Stimulated activated memory B cell treated with anti-CD40 and anti-IgM and Interleukin-4, amounts not matched to agents 10 μg/mL and 1 μg/mL and 100 μg/mL, for 72 hours (primary cell): ENCODE measurements around the gene RUNX3.
A peak's percentile ranks its signal among the peaks of the same experiment; 100 is the strongest.

Experiments
- ATAC-seq: fragments of 150-1000 bp; cut with Tn5 transposase; 2 replicates; pipeline ENCODE4 v1.10.0; 2021
- H3K27ac Mint-ChIP-seq: one replicate; pipeline ENCODE4 v1.8.0; 2022; ENCODE audit warnings: mild to moderate bottlenecking, mixed read lengths
- H3K27me3 Mint-ChIP-seq: one replicate; pipeline ENCODE4 v1.8.0; 2022; ENCODE audit warnings: mixed read lengths
- H3K36me3 Mint-ChIP-seq: one replicate; pipeline ENCODE4 v1.8.0; 2022; ENCODE audit warnings: mixed read lengths
- H3K4me1 Mint-ChIP-seq: one replicate; pipeline ENCODE4 v1.8.0; 2022; ENCODE audit warnings: mixed read lengths
- H3K4me3 Mint-ChIP-seq: one replicate; pipeline ENCODE4 v1.8.0; 2022; ENCODE audit warnings: mild to moderate bottlenecking, moderate library complexity, mixed read lengths
- H3K9me3 Mint-ChIP-seq: one replicate; pipeline ENCODE4 v1.8.0; 2022; ENCODE audit warnings: mixed read lengths

Gene RUNX3

DNA sequence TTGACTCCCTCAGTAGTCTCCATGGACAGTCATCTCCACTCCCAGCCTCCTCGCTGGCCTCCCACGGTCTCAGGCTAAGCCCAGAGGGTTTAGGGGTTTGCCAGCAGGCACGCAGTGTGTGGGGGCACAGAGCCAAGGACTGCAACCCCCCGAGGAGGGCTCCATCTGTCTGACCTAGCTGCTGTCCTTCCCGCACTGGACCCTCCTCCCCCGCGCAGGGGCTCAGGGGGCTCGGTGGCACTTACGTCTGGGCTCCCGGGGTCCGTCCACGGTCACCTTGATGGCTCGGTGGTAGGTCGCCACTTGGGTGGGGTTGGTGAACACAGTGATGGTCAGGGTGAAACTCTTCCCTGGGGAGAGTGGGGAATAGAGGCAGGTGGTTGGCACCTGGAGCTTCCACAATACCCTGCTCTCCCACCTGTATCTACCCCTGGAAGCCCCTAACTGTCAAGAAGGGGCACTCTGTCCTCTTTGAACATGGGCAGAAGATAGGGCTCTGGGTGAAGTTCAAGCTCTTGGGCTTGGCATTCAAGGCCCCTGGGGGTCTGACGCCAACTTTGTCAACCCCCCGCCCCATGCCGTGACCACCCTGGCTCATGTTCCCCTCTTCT is 11.0 kb downstream of the RUNX3 start:
- no peak overlapping the region for H3K4me3 Mint-ChIP-seq
- no peaks in the 10 kb centered on the region for H3K9me3 Mint-ChIP-seq
- H3K4me1 Mint-ChIP-seq: peaks cover 91% of the 10 kb centered on the region
- no peaks in the 10 kb centered on the region for H3K27me3 Mint-ChIP-seq
- ATAC-seq: no peak
- peak overlapping the region; percentile 88 for H3K27ac Mint-ChIP-seq
- H3K36me3 Mint-ChIP-seq: peaks cover 70% of the 10 kb centered on the region

GRCh38 chr1:24918370-24918769 is 11.7 kb downstream of the RUNX3 start:
- Mint-ChIP-seq H3K4me3 (no peak overlapping the region), H3K4me1 (peaks cover 83% of the 10 kb centered on the region), H3K9me3 (no peaks in the 10 kb centered on the region), H3K36me3 (peaks cover 64% of the 10 kb centered on the region), H3K27me3 (no peaks in the 10 kb centered on the region), H3K27ac (peak overlapping the region; percentile 88)
- ATAC-seq: no peak

DNA sequence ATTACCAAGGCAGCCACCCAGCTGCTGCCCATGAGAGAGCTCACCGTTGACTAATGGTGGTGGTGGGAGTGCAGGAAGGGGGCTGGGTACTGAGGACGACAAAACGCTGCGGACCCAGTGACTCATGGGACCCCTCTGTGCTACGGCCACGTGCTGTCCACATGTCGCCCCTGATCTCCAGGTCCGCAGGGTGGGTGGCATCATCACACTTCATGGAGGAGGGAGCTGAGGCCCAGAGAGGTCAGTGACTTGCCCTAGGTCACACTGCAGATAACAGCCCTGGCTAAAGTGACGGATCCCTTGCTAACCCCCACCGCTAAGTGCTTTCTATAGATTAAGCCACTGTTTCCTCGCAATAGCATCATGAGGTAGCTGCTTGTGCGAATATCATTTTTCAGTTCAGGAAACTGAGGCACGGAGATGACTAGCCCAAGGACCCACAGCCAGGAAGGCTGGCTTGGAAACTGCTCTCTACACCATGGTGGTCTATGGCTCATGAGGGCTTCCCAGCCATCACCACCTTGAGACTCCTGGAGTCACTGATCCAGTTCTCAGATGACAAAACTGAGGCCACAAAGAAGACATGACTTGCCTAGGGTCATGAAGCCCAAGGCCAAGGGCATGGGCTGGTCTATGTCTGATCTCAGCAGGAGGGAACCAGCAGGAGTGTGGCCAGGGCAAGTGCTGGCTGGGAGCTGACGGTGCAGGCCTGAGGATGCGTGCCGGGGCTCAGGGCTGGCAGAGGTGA is 12.6 kb downstream of the RUNX3 start:
- no peak overlapping the region for H3K4me3 Mint-ChIP-seq
- no peaks in the 10 kb centered on the region for H3K9me3 Mint-ChIP-seq
- H3K27me3 Mint-ChIP-seq: no peaks in the 10 kb centered on the region
- peak overlapping the region; percentile 88 for H3K27ac Mint-ChIP-seq
- peaks cover 62% of the 10 kb centered on the region for H3K36me3 Mint-ChIP-seq
- peaks cover 82% of the 10 kb centered on the region for H3K4me1 Mint-ChIP-seq
- no peak for ATAC-seq

- Mint-ChIP-seq H3K27ac (peak overlapping the region; percentile 88), H3K36me3 (peaks cover 71% of the 10 kb centered on the region), H3K4me3 (peak overlapping the region; percentile 31), H3K9me3 (no peaks in the 10 kb centered on the region), H3K4me1 (peaks cover 82% of the 10 kb centered on the region), H3K27me3 (no peaks in the 10 kb centered on the region)
- peak; percentile 86 for ATAC-seq
These were observed 14.1 kb downstream of the RUNX3 start for GRCh38 chr1:24915816-24916602.

GRCh38 chr1:24914226-24915069 is 15.6 kb downstream of the RUNX3 start:
- no peak overlapping the region for H3K4me3 Mint-ChIP-seq
- peak overlapping the region; percentile 88 for H3K27ac Mint-ChIP-seq
- H3K36me3 Mint-ChIP-seq: peaks cover 73% of the 10 kb centered on the region
- H3K4me1 Mint-ChIP-seq: peaks cover 81% of the 10 kb centered on the region
- H3K27me3 Mint-ChIP-seq: no peaks in the 10 kb centered on the region
- no peaks in the 10 kb centered on the region for H3K9me3 Mint-ChIP-seq
- no peak for ATAC-seq

DNA sequence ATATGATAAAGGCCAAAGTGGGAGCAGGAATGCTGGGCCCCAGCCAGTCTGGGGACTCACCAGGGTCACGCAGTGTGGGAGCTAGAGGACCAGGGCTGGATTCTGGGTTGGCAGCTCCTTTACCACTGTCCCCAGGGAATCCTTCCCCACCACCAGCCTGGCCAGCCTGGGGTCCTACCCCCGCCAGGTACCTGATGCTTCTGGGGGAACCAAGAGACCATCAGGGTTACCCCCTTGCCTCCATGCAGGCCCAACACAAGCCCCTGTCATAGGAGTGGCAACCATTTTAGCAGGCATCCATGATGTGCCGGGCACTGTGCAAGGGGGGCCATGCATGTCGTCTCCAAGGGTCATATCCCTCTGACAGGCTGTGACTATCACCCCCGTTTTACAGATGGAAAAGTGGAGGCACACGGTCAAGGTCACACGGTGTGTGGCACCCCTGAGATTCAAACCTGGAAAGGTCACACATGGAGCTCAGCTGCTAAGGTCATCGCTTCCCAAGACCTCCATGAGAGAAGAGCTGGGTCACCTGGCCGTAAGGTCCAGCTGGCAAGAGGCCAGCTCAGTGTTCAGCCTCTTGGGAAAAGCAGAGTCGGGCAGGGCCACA is 16.4 kb downstream of the RUNX3 start:
- ATAC-seq: no peak
- Mint-ChIP-seq H3K27me3 (no peaks in the 10 kb centered on the region), H3K27ac (peak overlapping the region; percentile 58), H3K4me1 (peaks cover 80% of the 10 kb centered on the region), H3K9me3 (no peaks in the 10 kb centered on the region), H3K4me3 (no peak overlapping the region), H3K36me3 (peaks cover 76% of the 10 kb centered on the region)

GRCh38 chr1:24913274-24913604 is 16.8 kb downstream of the RUNX3 start:
- peaks cover 76% of the 10 kb centered on the region for H3K36me3 Mint-ChIP-seq
- H3K9me3 Mint-ChIP-seq: no peaks in the 10 kb centered on the region
- no peak overlapping the region for H3K4me3 Mint-ChIP-seq
- ATAC-seq: no peak
- H3K27me3 Mint-ChIP-seq: no peaks in the 10 kb centered on the region
- H3K27ac Mint-ChIP-seq: peak overlapping the region; percentile 58
- peaks cover 76% of the 10 kb centered on the region for H3K4me1 Mint-ChIP-seq

DNA sequence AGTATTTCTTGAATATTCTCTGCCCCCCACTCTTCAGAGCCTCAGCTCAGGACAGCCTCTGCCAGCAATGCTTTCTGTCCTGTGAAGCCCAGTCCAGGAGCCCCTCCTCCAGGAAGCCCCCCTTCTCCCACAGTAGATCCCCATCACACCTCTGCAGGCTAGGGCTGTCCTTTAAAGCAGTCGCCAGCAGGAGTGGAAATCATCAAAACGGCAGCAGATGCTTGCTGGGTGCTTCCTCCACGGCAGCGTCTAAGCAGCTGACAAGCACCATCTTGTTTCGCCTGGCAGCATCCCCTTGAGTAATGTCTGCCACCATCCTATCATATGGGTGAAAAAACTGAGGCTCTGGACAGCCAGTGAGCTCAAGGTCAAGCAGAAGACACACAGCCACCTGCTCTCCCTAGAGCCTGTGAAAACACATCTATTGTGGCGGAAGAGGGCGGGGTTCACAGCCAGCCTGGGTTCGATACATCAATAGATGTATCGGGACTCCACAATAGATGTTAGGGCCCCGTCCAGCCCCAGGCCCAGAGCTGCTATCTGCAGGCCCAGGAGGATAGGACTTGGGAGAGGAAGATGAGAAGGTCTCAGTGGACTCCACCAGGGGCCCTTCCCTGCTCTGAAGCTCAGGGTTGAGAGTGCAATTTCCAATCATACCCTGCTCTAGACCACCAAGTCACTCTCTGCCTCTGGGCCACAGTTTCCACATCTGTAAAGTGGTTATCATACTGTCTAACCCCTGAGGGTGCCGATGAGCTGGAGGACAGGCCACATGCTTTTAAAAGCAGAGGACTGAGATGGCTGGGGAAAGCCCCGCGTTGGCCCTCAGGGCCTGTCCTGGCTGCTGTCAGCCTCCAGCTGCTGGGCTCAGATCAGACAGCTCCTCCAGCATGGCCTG is 17.5 kb downstream of the RUNX3 start:
- peaks cover 76% of the 10 kb centered on the region for H3K36me3 Mint-ChIP-seq
- ATAC-seq: no peak
- peaks cover 76% of the 10 kb centered on the region for H3K4me1 Mint-ChIP-seq
- H3K27me3 Mint-ChIP-seq: no peaks in the 10 kb centered on the region
- H3K27ac Mint-ChIP-seq: peak overlapping the region; percentile 58
- H3K4me3 Mint-ChIP-seq: no peak overlapping the region
- H3K9me3 Mint-ChIP-seq: no peaks in the 10 kb centered on the region

DNA sequence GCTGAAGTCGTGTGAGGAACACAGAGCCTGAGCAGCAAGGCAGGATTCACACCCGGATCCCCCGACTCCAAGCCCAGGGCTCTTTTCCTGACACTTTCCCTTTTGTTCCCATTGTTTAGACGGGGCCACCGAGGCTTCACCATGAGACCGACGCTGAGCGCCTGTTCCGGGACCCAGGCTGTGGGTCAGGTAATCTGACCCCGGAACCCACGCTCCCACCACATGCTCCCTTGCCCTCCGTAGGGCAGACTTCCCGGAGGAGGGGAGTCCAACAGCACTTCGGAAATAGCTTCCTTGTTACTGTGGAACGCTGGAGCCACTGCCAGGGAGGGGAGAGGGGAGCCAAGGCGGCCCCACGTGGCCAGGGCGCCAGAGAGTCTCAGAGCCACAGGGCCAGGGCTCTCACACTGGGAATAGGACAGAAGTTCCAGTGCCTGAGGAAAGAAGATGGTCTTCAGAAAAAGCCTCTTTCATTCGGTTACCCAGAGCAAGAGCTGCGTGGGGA is 18.4 kb downstream of the RUNX3 start:
- Mint-ChIP-seq H3K4me3 (no peak overlapping the region), H3K4me1 (peaks cover 70% of the 10 kb centered on the region)

GRCh38 chr1:24910751-24911650 is 19.1 kb downstream of the RUNX3 start:
- peaks cover 63% of the 10 kb centered on the region for H3K4me1 Mint-ChIP-seq
- no peak overlapping the region for H3K4me3 Mint-ChIP-seq
- ATAC-seq: no peak

More for the DNA sequence above, 18.4 kb downstream of the RUNX3 start:
- Mint-ChIP-seq H3K27ac (peak overlapping the region; percentile 58), H3K27me3 (no peaks in the 10 kb centered on the region), H3K9me3 (no peaks in the 10 kb centered on the region), H3K36me3 (peaks cover 78% of the 10 kb centered on the region)
- no peak for ATAC-seq

DNA sequence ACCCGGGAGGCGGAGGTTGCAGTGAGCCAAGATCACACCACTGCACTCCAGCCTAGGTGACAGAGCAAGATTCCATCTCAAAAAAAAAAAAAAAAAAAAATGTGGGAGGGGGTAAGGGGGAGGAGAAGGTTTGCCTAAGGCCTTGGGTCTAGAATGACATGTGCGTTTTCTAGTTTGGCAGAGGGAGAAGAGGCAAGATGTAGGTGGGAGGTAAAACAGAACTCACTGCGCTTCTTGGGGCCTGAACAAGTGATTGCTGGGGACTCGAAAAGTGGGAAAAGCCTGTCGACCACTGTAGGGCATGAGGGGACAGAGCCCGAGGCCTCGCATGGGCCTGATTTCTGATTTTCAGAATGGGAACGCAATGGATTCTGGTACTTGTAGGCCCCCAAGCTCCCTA is 19.9 kb downstream of the RUNX3 start:
- Mint-ChIP-seq H3K27ac (no peak overlapping the region), H3K4me1 (peaks cover 55% of the 10 kb centered on the region), H3K4me3 (no peak overlapping the region), H3K36me3 (peaks cover 78% of the 10 kb centered on the region), H3K9me3 (no peaks in the 10 kb centered on the region), H3K27me3 (no peaks in the 10 kb centered on the region)
- no peak for ATAC-seq

More at GRCh38 chr1:24910751-24911650, 19.1 kb downstream of the RUNX3 start:
- peaks cover 80% of the 10 kb centered on the region for H3K36me3 Mint-ChIP-seq
- H3K27ac Mint-ChIP-seq: no peak overlapping the region
- H3K9me3 Mint-ChIP-seq: no peaks in the 10 kb centered on the region
- H3K27me3 Mint-ChIP-seq: no peaks in the 10 kb centered on the region

- H3K27me3 Mint-ChIP-seq: no peaks in the 10 kb centered on the region
- ATAC-seq: no peak
- H3K27ac Mint-ChIP-seq: peak overlapping the region; percentile 45
- H3K9me3 Mint-ChIP-seq: no peaks in the 10 kb centered on the region
- H3K36me3 Mint-ChIP-seq: peaks cover 74% of the 10 kb centered on the region
- peaks cover 49% of the 10 kb centered on the region for H3K4me1 Mint-ChIP-seq
- no peak overlapping the region for H3K4me3 Mint-ChIP-seq
These were observed 20.6 kb downstream of the RUNX3 start for GRCh38 chr1:24909388-24909898.
